ENCODE results near the gene MED15.

The MED15 gene

GRCh38 chr22:20554824-20555223 lies 47.4 kb downstream of the MED15 start:
- DNase-seq, result no peak

- no peak for DNase-seq
These were observed 51.1 kb downstream of the MED15 start for GRCh38 chr22:20558534-20558933.

GRCh38 chr22:20559174-20559760 lies 51.9 kb downstream of the MED15 start:
- no peak for DNase-seq

GRCh38 chr22:20560716-20561115 lies 53.3 kb downstream of the MED15 start:
- DNase-seq, result no peak

- no peak for DNase-seq
These were observed 54.5 kb downstream of the MED15 start for GRCh38 chr22:20561882-20562281.

- DNase-seq, result no peak
These were observed 55.4 kb downstream of the MED15 start for GRCh38 chr22:20562607-20563465.

GRCh38 chr22:20563466-20563906 lies 56.1 kb downstream of the MED15 start:
- DNase-seq, result no peak

GRCh38 chr22:20563941-20564371 lies 56.5 kb downstream of the MED15 start:
- no peak for DNase-seq

GRCh38 chr22:20565079-20565734 lies 57.8 kb downstream of the MED15 start:
- no peak for DNase-seq

GRCh38 chr22:20565761-20566160 lies 58.4 kb downstream of the MED15 start:
- no peak for DNase-seq

- DNase-seq, result no peak
These were observed 59.2 kb downstream of the MED15 start for GRCh38 chr22:20566420-20567260.

- DNase-seq, result no peak
These were observed 60.0 kb downstream of the MED15 start for GRCh38 chr22:20567371-20567847.

- no peak for DNase-seq
These were observed 60.6 kb downstream of the MED15 start for GRCh38 chr22:20567993-20568417.

- no peak for DNase-seq
These were observed 61.2 kb downstream of the MED15 start for GRCh38 chr22:20568502-20569058.

GRCh38 chr22:20569059-20570058 lies 61.9 kb downstream of the MED15 start:
- peak; percentile 65 for DNase-seq

GRCh38 chr22:20571078-20571503 lies 63.7 kb downstream of the MED15 start:
- no peak for DNase-seq

- DNase-seq, result peak; percentile 68
These were observed 64.2 kb downstream of the MED15 start for GRCh38 chr22:20571531-20572007.

GRCh38 chr22:20572132-20572802 lies 64.9 kb downstream of the MED15 start:
- no peak for DNase-seq

GRCh38 chr22:20573176-20573832 lies 65.9 kb downstream of the MED15 start:
- DNase-seq, result no peak
